Lower leg skin (tissue), 3 donors: ENCODE data around the gene SEMA6B.

ENCODE experiments used
- POLR2A ChIP-seq, 2 donors: fragments of 450-650 bp; IDR thresholded peaks; one replicate each; pipeline ENCODE4 v1.6.1; 2016 to 2017; ENCODE audit warnings: antibody characterized with exemption in 2 of 2, mild to moderate bottlenecking in 1 of 2, moderate library complexity in 1 of 2
- TF ChIP-seq, protein P1 (sequence below), 3 donors: fragments of 450-650 bp; IDR thresholded peaks; one replicate each; pipeline ENCODE4 v1.5.1; 2016; ENCODE audit warnings: antibody characterized with exemption in 3 of 3, mild to moderate bottlenecking in 3 of 3, moderate library complexity in 2 of 3

DNA sequence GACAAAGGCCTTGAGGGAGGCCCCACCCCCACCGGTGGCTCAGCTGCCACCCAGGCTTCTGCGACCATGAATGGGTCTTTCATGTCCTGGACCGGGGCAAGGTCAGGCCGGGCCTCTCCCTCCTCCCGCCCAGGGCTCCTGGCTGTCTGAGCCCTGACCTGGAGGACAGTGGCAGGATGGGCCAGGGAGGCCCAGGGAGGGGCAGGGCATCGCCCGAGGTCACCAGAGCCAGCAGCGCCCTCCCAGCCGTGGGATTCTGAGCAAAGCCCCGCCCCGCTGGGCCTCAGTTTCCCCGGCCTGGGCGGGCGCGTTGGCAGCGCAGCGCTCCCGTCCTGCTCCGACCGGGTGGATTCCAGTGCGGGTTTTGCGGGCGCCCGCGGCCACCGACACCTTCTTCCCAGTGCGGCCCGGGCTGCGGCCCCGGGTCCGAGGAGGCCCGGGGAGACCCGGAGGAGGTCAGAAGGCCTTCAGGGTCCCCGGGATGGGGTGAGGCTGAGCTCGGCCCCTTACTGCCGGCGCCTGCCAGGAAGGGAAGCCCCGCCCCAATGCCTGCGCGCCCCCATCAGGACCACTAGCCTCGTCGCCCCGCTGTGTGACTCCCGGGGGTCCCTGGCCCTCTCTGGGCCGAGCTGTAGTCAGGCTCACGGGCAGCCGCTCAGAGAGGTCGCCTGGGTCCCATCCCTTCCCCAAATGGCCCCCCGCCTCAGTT is 24.6 kb upstream of the SEMA6B start:
- TF ChIP-seq, protein P1, sequence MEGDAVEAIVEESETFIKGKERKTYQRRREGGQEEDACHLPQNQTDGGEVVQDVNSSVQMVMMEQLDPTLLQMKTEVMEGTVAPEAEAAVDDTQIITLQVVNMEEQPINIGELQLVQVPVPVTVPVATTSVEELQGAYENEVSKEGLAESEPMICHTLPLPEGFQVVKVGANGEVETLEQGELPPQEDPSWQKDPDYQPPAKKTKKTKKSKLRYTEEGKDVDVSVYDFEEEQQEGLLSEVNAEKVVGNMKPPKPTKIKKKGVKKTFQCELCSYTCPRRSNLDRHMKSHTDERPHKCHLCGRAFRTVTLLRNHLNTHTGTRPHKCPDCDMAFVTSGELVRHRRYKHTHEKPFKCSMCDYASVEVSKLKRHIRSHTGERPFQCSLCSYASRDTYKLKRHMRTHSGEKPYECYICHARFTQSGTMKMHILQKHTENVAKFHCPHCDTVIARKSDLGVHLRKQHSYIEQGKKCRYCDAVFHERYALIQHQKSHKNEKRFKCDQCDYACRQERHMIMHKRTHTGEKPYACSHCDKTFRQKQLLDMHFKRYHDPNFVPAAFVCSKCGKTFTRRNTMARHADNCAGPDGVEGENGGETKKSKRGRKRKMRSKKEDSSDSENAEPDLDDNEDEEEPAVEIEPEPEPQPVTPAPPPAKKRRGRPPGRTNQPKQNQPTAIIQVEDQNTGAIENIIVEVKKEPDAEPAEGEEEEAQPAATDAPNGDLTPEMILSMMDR (IDR thresholded peaks at IDR 0.05): no peak
- no peak for TF ChIP-seq POLR2A (IDR thresholded peaks at IDR 0.05)
